Measurements from ENCODE around the gene ZNF33B.
"Not testable (repeated sequence)": the region's sequence is repeated elsewhere in the genome, so short reads cannot be mapped to it uniquely, and the experiment has no call there.

Gene ZNF33B

GRCh38 chr10:42638055-42638820 lies at the start of gene ZNF33B:
TSS of gene ZNF33B (minus strand) at chr10:42638570. CDS start at chr10:42636928, 1,642 bp downstream.
- peak; percentile 48 for DNase-seq

GRCh38 chr10:42684517-42684916 lies 46.1 kb upstream of the ZNF33B start:
- DNase-seq, result no peak

GRCh38 chr10:42680267-42680666 lies 41.9 kb upstream of the ZNF33B start:
- DNase-seq, result no peak

- DNase-seq, result not testable (repeated sequence)
Observed at GRCh38 chr10:42665181-42665979, 27.0 kb upstream of the ZNF33B start.

- DNase-seq, result no peak
Observed at GRCh38 chr10:42654419-42654818, 16.0 kb upstream of the ZNF33B start.

- no peak for DNase-seq
Observed at GRCh38 chr10:42652858-42653257, 14.5 kb upstream of the ZNF33B start.

GRCh38 chr10:42650374-42650773 lies 12.0 kb upstream of the ZNF33B start:
- no peak for DNase-seq

GRCh38 chr10:42648512-42648911 lies 10.1 kb upstream of the ZNF33B start:
- no peak for DNase-seq

- DNase-seq, result peak; percentile 11
Observed at GRCh38 chr10:42646687-42647640, 8.6 kb upstream of the ZNF33B start.

- no peak for DNase-seq
Observed at GRCh38 chr10:42646214-42646613, 7.8 kb upstream of the ZNF33B start.

- DNase-seq, result no peak
Observed at GRCh38 chr10:42645516-42645915, 7.1 kb upstream of the ZNF33B start.

- DNase-seq, result no peak
Observed at GRCh38 chr10:42645103-42645502, 6.7 kb upstream of the ZNF33B start.

- no peak for DNase-seq
Observed at GRCh38 chr10:42640610-42641229, 2.4 kb upstream of the ZNF33B start.

- no peak for DNase-seq
Observed at GRCh38 chr10:42638821-42639270, 476 bp upstream of the ZNF33B start.

- no peak for DNase-seq
Observed at GRCh38 chr10:42637648-42638054, 719 bp downstream of the ZNF33B start.

- no peak for DNase-seq
Observed at GRCh38 chr10:42637142-42637541, 1.2 kb downstream of the ZNF33B start.

- no peak for DNase-seq
Observed at GRCh38 chr10:42635098-42635497, 3.3 kb downstream of the ZNF33B start.

- no peak for DNase-seq
Observed at GRCh38 chr10:42632564-42632963, 5.8 kb downstream of the ZNF33B start.

GRCh38 chr10:42630537-42631134 lies 7.7 kb downstream of the ZNF33B start:
- no peak for DNase-seq

GRCh38 chr10:42623929-42624328 lies 14.4 kb downstream of the ZNF33B start:
- DNase-seq, result no peak

- no peak for DNase-seq
Observed at GRCh38 chr10:42618424-42618823, 19.9 kb downstream of the ZNF33B start.

- no peak for DNase-seq
Observed at GRCh38 chr10:42615419-42615818, 23.0 kb downstream of the ZNF33B start.

All from NCI-H2029 treated with DMSO at 0.1 percent for 48 hours (cell line).